Middle frontal gyrus (tissue), 1 donor: ENCODE measurements around the gene BIN2.
"Not testable (repeated sequence)": the region's sequence is repeated elsewhere in the genome, so short reads cannot be mapped to it uniquely, and the experiment has no call there.

Source experiments
- DNase-seq: peaks from one replicate; pipeline ENCODE4 v3.0.0-alpha.2; 2015; ENCODE audit warnings: low spot score; ENCODE audit errors: extremely low spot score

BIN2 gene

GRCh38 chr12:51259600-51259999, 64.4 kb downstream of the BIN2 start:
- DNase-seq: not testable (repeated sequence)

- no peak for DNase-seq
Observed at GRCh38 chr12:51254536-51254935, 69.4 kb downstream of the BIN2 start.

- DNase-seq: no peak
Observed at GRCh38 chr12:51253276-51253675, 70.7 kb downstream of the BIN2 start.

- no peak for DNase-seq
Observed at GRCh38 chr12:51247523-51248206, 76.3 kb downstream of the BIN2 start.

- DNase-seq: no peak
Observed at GRCh38 chr12:51246254-51246853, 77.6 kb downstream of the BIN2 start.

GRCh38 chr12:51245476-51246253, 78.3 kb downstream of the BIN2 start:
- DNase-seq: no peak

GRCh38 chr12:51244269-51244668, 79.7 kb downstream of the BIN2 start:
- DNase-seq: no peak

GRCh38 chr12:51242876-51243275, 81.1 kb downstream of the BIN2 start:
- DNase-seq: no peak

GRCh38 chr12:51242120-51242519, 81.9 kb downstream of the BIN2 start:
- DNase-seq: no peak

- DNase-seq: no peak
Observed at GRCh38 chr12:51240971-51241370, 83.0 kb downstream of the BIN2 start.

GRCh38 chr12:51238510-51239334, 85.3 kb downstream of the BIN2 start, which contains the start of gene DAZAP2:
TSS of gene DAZAP2 (plus strand) at chr12:51238826. CDS start at chr12:51238908, 82 bp downstream.
- peak; percentile 93 for DNase-seq

GRCh38 chr12:51238037-51238509, 85.9 kb downstream of the BIN2 start:
- DNase-seq: no peak

GRCh38 chr12:51234530-51234929, 89.4 kb downstream of the BIN2 start:
- no peak for DNase-seq

- no peak for DNase-seq
Observed at GRCh38 chr12:51232642-51233041, 91.3 kb downstream of the BIN2 start.
